Measurements from ENCODE around the gene WDR4. TPM values are rescaled to one million over a fixed set of nuclear protein-coding genes. Genes with fewer than 3 reads are reported as not detected.

WDR4 gene
- total RNA-seq, 6 donors from 2014 or later = 10.2 to 49.2 (median 18.6) TPM

DNA sequence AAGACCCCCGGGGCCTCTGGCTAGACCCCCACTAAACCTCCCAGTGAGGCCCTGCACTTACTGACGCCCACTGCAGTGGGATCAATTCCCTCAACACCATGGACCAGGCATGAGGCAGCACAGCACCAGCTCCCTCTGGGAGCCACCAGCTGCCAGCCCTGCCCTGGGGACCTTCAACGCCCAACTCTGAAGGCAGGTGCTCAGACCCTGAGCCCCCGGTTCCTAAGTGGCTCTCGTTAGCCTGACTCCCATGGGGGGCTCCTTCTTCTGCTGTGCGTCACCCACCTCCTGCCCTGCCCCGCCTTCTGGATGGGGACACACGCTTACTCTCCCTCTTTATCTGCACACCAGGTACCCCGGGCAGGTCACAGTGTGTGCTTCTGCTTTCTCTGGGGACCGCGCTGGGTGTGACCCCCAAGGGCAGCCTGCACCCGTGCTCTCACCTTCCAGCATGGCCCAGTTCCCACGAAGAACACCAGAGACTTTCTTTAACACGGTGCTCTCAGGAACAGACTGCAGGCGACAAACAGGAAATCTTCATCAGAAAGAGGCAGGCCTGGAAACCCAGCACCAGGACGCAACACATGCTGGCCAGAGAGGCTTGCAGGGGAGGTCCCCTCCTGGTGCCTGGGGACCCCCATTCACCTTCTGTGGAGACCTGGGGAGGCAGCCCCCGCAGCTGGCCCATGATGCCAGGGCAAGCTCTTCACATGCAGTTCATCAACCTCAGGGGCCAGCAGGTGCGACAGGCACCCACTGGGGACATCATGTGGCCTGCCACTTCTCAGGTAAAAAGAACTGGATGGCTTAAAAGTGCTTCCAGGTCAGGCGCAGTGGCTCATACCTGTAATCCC, 27.3 kb downstream of the WDR4 start:
- ATAC-seq (ENCODE audit: low FRiP score in 2 of 2) = no peak
- 94 to 97% methylated on average over 17 to 19 of the region's 19 CpGs for WGBS, 2 donors

DNA sequence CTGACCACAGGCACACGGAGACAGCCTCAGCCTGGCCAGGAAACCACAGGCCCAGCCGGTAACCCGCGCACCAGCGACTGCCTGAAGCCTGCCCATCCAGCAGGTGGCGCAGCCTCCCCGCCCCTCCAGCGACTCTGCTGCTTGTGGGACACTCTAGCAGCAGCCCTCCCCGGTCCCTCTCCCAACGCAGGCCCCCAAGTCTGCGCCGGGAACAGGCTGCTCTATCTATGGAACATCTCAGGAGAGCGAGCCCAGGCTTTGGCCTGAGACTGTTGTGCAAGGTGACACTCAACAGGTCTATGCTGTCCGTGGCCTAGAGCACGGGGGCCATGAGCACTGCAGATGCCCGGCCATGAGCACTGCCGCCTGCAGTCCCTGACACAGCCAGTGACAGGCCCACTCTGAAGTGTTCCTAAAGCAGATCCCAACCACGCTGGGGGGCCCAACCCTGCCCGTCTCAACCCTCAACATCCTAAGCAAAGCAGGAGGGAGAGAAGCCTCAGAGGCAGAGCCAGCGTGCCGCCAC, 28.4 kb downstream of the WDR4 start:
- TF ChIP-seq EP300 (IDR thresholded peaks at IDR 0.05) = no peak
- no peak for TF ChIP-seq POLR2AphosphoS5 (IDR thresholded peaks at IDR 0.05)
- TF ChIP-seq, protein P1, sequence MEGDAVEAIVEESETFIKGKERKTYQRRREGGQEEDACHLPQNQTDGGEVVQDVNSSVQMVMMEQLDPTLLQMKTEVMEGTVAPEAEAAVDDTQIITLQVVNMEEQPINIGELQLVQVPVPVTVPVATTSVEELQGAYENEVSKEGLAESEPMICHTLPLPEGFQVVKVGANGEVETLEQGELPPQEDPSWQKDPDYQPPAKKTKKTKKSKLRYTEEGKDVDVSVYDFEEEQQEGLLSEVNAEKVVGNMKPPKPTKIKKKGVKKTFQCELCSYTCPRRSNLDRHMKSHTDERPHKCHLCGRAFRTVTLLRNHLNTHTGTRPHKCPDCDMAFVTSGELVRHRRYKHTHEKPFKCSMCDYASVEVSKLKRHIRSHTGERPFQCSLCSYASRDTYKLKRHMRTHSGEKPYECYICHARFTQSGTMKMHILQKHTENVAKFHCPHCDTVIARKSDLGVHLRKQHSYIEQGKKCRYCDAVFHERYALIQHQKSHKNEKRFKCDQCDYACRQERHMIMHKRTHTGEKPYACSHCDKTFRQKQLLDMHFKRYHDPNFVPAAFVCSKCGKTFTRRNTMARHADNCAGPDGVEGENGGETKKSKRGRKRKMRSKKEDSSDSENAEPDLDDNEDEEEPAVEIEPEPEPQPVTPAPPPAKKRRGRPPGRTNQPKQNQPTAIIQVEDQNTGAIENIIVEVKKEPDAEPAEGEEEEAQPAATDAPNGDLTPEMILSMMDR (IDR thresholded peaks at IDR 0.05) = peak in 5 of 6 experiments; percentile 20 to 47 (median 36)
- 73 to 80% methylated on average over 1 to 19 of the region's 21 CpGs for WGBS, 2 donors
- Histone ChIP-seq H3K9me3 (no peaks in the 10 kb centered on the region), H3K36me3 (peaks cover 27 to 90% (median 73%) of the 10 kb centered on the region in 4 donors), H3K4me3 (no peak overlapping the region), H3K4me1 (peaks cover 0 to 8% (median 2%) of the 10 kb centered on the region in 4 donors), H3K27ac (no peak overlapping the region), H3K27me3 (no peaks in the 10 kb centered on the region)
- DNase-seq (peak in 1 of 2 donors; percentile 86), ATAC-seq (ENCODE audit: low FRiP score in 2 of 2) (no peak)

More for the DNA sequence above, 27.3 kb downstream of the WDR4 start:
- H3K27me3 ChIP-seq = no peaks in the 10 kb centered on the region
- H3K4me3 ChIP-seq = no peak overlapping the region
- H3K36me3 ChIP-seq = peaks cover 23 to 92% (median 77%) of the 10 kb centered on the region in 4 donors
- DNase-seq = no peak
- H3K27ac ChIP-seq = no peak overlapping the region
- H3K9me3 ChIP-seq = no peaks in the 10 kb centered on the region
- peaks cover 0 to 8% (median 2%) of the 10 kb centered on the region in 4 donors for H3K4me1 ChIP-seq
- TF ChIP-seq POLR2A (IDR thresholded peaks at IDR 0.05) = no peak
- TF ChIP-seq EP300 (IDR thresholded peaks at IDR 0.05) = no peak
- TF ChIP-seq, protein P1 (IDR thresholded peaks at IDR 0.05) = no peak
- no peak for TF ChIP-seq POLR2AphosphoS5 (IDR thresholded peaks at IDR 0.05)

DNA sequence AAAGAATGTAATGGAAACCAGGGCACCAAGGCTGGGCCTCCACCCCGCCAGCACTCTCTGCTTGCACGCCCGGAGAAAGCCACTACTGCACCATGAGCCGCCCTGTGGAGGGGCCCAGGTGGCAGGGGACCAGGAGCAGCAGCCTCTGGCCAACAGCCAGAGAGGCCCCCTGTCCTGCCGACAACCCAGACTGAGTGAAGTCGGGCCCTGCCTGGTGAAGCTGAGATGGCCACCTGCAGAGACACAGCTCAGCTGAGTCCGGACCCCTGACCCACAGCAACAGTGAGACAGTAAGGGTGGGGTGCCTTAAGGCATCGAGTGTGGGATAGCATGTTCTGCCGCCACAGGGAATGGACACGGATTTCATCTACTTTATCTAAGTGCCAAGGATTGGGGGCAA, 28.9 kb downstream of the WDR4 start:
- TF ChIP-seq, protein P1 (IDR thresholded peaks at IDR 0.05) = no peak
- no peak for TF ChIP-seq POLR2AphosphoS5 (IDR thresholded peaks at IDR 0.05)
- TF ChIP-seq POLR2A (IDR thresholded peaks at IDR 0.05) = no peak
- no peak for TF ChIP-seq EP300 (IDR thresholded peaks at IDR 0.05)
- no peak overlapping the region for H3K27ac ChIP-seq
- no peak overlapping the region for H3K4me3 ChIP-seq
- peaks cover 27 to 90% (median 69%) of the 10 kb centered on the region in 4 donors for H3K36me3 ChIP-seq
- H3K9me3 ChIP-seq = no peaks in the 10 kb centered on the region
- WGBS, 2 donors = 97 to 100% methylated on average over 2 to 10 of the region's 10 CpGs
- DNase-seq (no peak), ATAC-seq (ENCODE audit: low FRiP score in 2 of 2) (no peak)
- no peaks in the 10 kb centered on the region for H3K27me3 ChIP-seq
- H3K4me1 ChIP-seq = peaks cover 0 to 6% (median 3%) of the 10 kb centered on the region in 4 donors

DNA sequence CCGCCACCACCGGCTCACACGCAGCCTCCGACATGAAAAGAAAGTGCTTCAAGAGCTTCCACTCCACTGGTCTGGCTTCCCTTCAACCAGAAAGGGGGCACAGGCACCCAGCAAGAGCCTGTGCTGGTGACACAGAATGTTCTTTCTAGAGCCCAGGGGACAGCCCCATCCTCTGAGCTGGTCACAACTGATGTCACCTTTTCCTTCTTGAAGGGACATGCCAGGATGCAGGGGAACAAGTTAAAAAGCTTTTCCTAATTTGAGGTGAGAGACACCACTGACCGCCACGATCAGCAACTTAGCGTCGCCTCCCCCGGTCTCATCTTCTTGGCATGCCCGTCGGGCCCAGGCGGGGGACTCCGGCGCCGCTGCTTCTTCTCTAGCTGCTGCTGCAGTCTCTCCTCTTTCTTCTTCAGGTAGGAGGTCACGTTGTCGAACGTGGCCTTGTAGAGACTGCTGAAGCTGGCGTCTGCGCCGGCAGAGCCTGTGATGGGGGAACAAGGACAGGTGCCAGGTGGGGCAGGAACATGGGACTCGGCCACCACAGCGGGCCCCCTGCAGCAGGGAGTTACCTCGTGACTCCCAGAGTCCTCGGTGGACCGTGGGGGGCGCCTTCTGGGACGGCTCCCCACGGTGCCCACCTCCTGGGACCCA, 29.5 kb downstream of the WDR4 start:
- no peak for ATAC-seq (ENCODE audit: low FRiP score in 2 of 2)
- WGBS, 2 donors = 96 to 98% methylated on average over 21 to 22 of the region's 29 CpGs

More for the DNA sequence above, 29.5 kb downstream of the WDR4 start:
- Histone ChIP-seq H3K27ac (no peak overlapping the region), H3K36me3 (peaks cover 27 to 90% (median 63%) of the 10 kb centered on the region in 4 donors), H3K27me3 (no peaks in the 10 kb centered on the region), H3K4me3 (no peak overlapping the region), H3K4me1 (peaks cover 1 to 9% (median 8%) of the 10 kb centered on the region in 4 donors), H3K9me3 (no peaks in the 10 kb centered on the region)
- DNase-seq = peak in 1 of 2 donors; percentile 71
- TF ChIP-seq POLR2AphosphoS5 (IDR thresholded peaks at IDR 0.05) (no peak), EP300 (IDR thresholded peaks at IDR 0.05) (no peak), POLR2A (IDR thresholded peaks at IDR 0.05) (no peak)
- TF ChIP-seq, protein P1 (IDR thresholded peaks at IDR 0.05) = no peak
